B cell (primary cell): Measurements from ENCODE around the gene RUFY1. TPM values are rescaled to one million over a fixed set of nuclear protein-coding genes. Genes with fewer than 3 reads are reported as not detected.

Experiments
- ATAC-seq: fragments of 200-7000 bp; cut with Tn5 transposase; one replicate; pipeline ENCODE4 v1.10.0; 2021; ENCODE audit warnings: low read depth, mild to moderate bottlenecking, moderate number of reproducible peaks, moderate library complexity
- CTCF ChIA-PET: fragments of 350-600 bp; sonication (Branson Sonifier 250); formaldehyde crosslinking; loops from one replicate; lab custom pipeline; 2021; ENCODE audit warnings: antibody characterized with exemption, inconsistent platforms; lab: Charles Lee
- POLR2A ChIA-PET: fragments of 350-600 bp; sonication (Branson Sonifier 250); formaldehyde crosslinking; loops from one replicate; lab custom pipeline; 2021; ENCODE audit warnings: antibody characterized with exemption; lab: Charles Lee
- DNase-seq: peaks from one replicate; pipeline ENCODE4 v3.0.0; 2013
- H2AFZ ChIP-seq: 2 replicates; pipeline ENCODE4 v1.6.1; 2012; ENCODE audit warnings: mild to moderate bottlenecking, low read depth, low read length; ENCODE audit not compliant: insufficient read depth, poor library complexity, severe bottlenecking
- H3K27ac ChIP-seq, 2 donors: 1 replicate in 1 of 2; 2 replicates in 1 of 2; pipeline ENCODE4 v1.5.1; 2012 to 2013; ENCODE audit warnings: low read length in 2 of 2, mild to moderate bottlenecking in 2 of 2, moderate library complexity in 1 of 2
- H3K27me3 ChIP-seq, 4 experiments: fragments of 200-600 bp in 1 of 4; sonication (generic) in 1 of 4; replicated peaks in 1 of 4; 1 replicate in 2 of 4; 2 replicates in 2 of 4; pipeline versions ENCODE4 v1.6.1 to v1.7.0; 2013 to 2016; ENCODE audit warnings: low read length in 3 of 4, mild to moderate bottlenecking in 2 of 4, mixed read lengths in 1 of 4, moderate library complexity in 1 of 4; ENCODE audit not compliant: insufficient read depth in 4 of 4, control insufficient read depth in 3 of 4; ENCODE audit errors: control extremely low read depth in 1 of 4
- H3K36me3 ChIP-seq, 2 experiments: replicated peaks in 1 of 2; 1 replicate in 1 of 2; 2 replicates in 1 of 2; pipeline versions ENCODE4 v1.6.1 to v1.7.1; 2013; ENCODE audit warnings: low read length in 1 of 2; ENCODE audit not compliant: insufficient read depth in 2 of 2, control insufficient read depth in 1 of 2; ENCODE audit errors: control extremely low read depth in 1 of 2, extremely low read depth in 1 of 2
- H3K4me1 ChIP-seq, 2 donors: fragments of 200-600 bp in 1 of 2; sonication (generic) in 1 of 2; 1 replicate in 1 of 2; 2 replicates in 1 of 2; pipeline versions ENCODE4 v1.5.1 to v1.6.1; 2013 to 2017; ENCODE audit warnings: low read length in 2 of 2; ENCODE audit not compliant: control insufficient read depth in 2 of 2, insufficient read depth in 2 of 2
- H3K4me2 ChIP-seq: replicated peaks from 2 replicates; pipeline ENCODE3; 2012; ENCODE audit warnings: mild to moderate bottlenecking, low read depth, low read length; ENCODE audit not compliant: poor library complexity, severe bottlenecking
- H3K4me3 ChIP-seq, 5 experiments: fragments of 200-600 bp in 1 of 5; sonication (generic) in 1 of 5; 1 replicate in 3 of 5; 2 replicates in 2 of 5; pipeline versions ENCODE4 v1.5.1 to v1.7.0; 2011 to 2016; ENCODE audit warnings: low read length in 4 of 5, mild to moderate bottlenecking in 4 of 5, low read depth in 2 of 5, control low read depth in 1 of 5, moderate library complexity in 1 of 5; ENCODE audit not compliant: insufficient read depth in 1 of 5; ENCODE audit errors: control extremely low read depth in 1 of 5, extremely low read depth in 1 of 5
- H3K79me2 ChIP-seq: fragments of 200-600 bp; sonication (generic); one replicate; pipeline ENCODE4 v1.6.0; 2016; ENCODE audit warnings: low read length; ENCODE audit not compliant: control insufficient read depth, insufficient read depth
- H3K9ac ChIP-seq: fragments of 200-600 bp; sonication (generic); 2 replicates; pipeline ENCODE4 v1.6.1; 2017; ENCODE audit warnings: mild to moderate bottlenecking, low read length, moderate library complexity
- H3K9me3 ChIP-seq, 3 donors: one replicate each; pipeline versions ENCODE4 v1.6.1 to v1.7.1; 2013; ENCODE audit warnings: low read length in 2 of 3; ENCODE audit not compliant: control insufficient read depth in 2 of 3, insufficient read depth in 1 of 3; ENCODE audit errors: control extremely low read depth in 1 of 3
- H4K20me1 ChIP-seq: 2 replicates; pipeline ENCODE4 v1.6.0; 2012; ENCODE audit warnings: mild to moderate bottlenecking, low read length; ENCODE audit not compliant: insufficient read depth, control insufficient read depth, poor library complexity, severe bottlenecking
- H3K27ac Mint-ChIP-seq: one replicate; pipeline ENCODE4 v1.8.0; 2021; ENCODE audit warnings: mixed read lengths
- H3K27me3 Mint-ChIP-seq: one replicate; pipeline ENCODE4 v1.8.0; 2021; ENCODE audit warnings: mixed read lengths
- H3K4me1 Mint-ChIP-seq: one replicate; pipeline ENCODE4 v1.8.0; 2021; ENCODE audit warnings: mixed read lengths
- H3K4me3 Mint-ChIP-seq: one replicate; pipeline ENCODE4 v1.8.0; 2021; ENCODE audit warnings: mixed read lengths
- H3K9me3 Mint-ChIP-seq: one replicate; pipeline ENCODE4 v1.8.0; 2022; ENCODE audit warnings: mixed read lengths; ENCODE audit not compliant: insufficient read depth
- EZH2 ChIP-seq: IDR thresholded peaks from 2 replicates; pipeline ENCODE4 v1.6.1; 2012; ENCODE audit warnings: borderline replicate concordance, low read depth, mild to moderate bottlenecking, moderate library complexity, low read length; ENCODE audit not compliant: insufficient read depth, poor library complexity, severe bottlenecking
- WGBS: methylation state at CpG from one replicate; pipeline ENCODE4 v1.1.5; 2013; ENCODE audit warnings: missing lambda C conversion rate; ENCODE audit not compliant: insufficient coverage; 5-methylcytosine and 5-hydroxymethylcytosine counted together
- intact Hi-C: fragments of 100-400 bp; cut with micrococcal nuclease; formaldehyde crosslinking; loops from one replicate; pipeline ENCODE4 v1.10.0; 2022
- polyA plus RNA-seq: library from polyadenylated mRNA; depleted of rRNA; stranded (reverse); fragments of >200 nt; gene quantifications from 2 replicates; pipeline ENCODE4 v1.2.3, GENCODE V29; 2012
- total RNA-seq, 2 donors: library from RNA; stranded (reverse); fragments of 120-200 nt in 1 of 2; gene quantifications; 1 replicate in 1 of 2; 2 replicates in 1 of 2; pipeline versions ENCODE4 v1.2.3 to v1.2.4, GENCODE V29; 2013 to 2022
- TF ChIP-seq, protein P1 (sequence below): fragments of 200-600 bp; IDR thresholded peaks from one replicate; pipeline ENCODE4 v1.8.0; 2022; ENCODE audit warnings: antibody characterized with exemption, mild to moderate bottlenecking

The RUFY1 gene
- total and polyA plus RNA-seq, 2 donors (not counting 1 experiment from before 2014, with no cell fraction given): 38.5 to 99.8 TPM

- Histone ChIP-seq H3K79me2 (no peaks in the 10 kb centered on the region), H2AFZ (no peak overlapping the region), H3K9me3 (no peaks in the 10 kb centered on the region), H3K4me2 (no peak overlapping the region), H3K27me3 (no peaks in the 10 kb centered on the region), H3K27ac (no peak overlapping the region), H3K4me1 (no peaks in the 10 kb centered on the region), H3K4me3 (no peak overlapping the region), H4K20me1 (peaks cover 58% of the 10 kb centered on the region), H3K9ac (no peak overlapping the region), H3K36me3 (peaks cover 15 to 83% of the 10 kb centered on the region in 2 experiments)
- TF ChIP-seq, protein P1, sequence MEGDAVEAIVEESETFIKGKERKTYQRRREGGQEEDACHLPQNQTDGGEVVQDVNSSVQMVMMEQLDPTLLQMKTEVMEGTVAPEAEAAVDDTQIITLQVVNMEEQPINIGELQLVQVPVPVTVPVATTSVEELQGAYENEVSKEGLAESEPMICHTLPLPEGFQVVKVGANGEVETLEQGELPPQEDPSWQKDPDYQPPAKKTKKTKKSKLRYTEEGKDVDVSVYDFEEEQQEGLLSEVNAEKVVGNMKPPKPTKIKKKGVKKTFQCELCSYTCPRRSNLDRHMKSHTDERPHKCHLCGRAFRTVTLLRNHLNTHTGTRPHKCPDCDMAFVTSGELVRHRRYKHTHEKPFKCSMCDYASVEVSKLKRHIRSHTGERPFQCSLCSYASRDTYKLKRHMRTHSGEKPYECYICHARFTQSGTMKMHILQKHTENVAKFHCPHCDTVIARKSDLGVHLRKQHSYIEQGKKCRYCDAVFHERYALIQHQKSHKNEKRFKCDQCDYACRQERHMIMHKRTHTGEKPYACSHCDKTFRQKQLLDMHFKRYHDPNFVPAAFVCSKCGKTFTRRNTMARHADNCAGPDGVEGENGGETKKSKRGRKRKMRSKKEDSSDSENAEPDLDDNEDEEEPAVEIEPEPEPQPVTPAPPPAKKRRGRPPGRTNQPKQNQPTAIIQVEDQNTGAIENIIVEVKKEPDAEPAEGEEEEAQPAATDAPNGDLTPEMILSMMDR: no peak
- TF ChIP-seq EZH2: no peak
- intact Hi-C loops: no loop called here
- ATAC-seq (no peak), DNase-seq (no peak)
- H3K4me3 Mint-ChIP-seq: no peak overlapping the region
- peaks cover 4% of the 10 kb centered on the region for H3K4me1 Mint-ChIP-seq
- H3K9me3 Mint-ChIP-seq: no peaks in the 10 kb centered on the region
- CTCF ChIA-PET: interaction anchor here (1.0 kb wide), 1 partner anchor 9 kb away, joined by 3 read pairs; no protein-coding TSS in a partner anchor
- H3K27ac Mint-ChIP-seq: no peak overlapping the region
- H3K27me3 Mint-ChIP-seq: no peaks in the 10 kb centered on the region
- POLR2A ChIA-PET: interaction anchor here (1.8 kb wide), 1 partner anchor 9 kb away, joined by 5 read pairs; no protein-coding TSS in a partner anchor
Observed at GRCh38 chr5:179610903-179611265, 60.5 kb downstream of the RUFY1 start.

DNA sequence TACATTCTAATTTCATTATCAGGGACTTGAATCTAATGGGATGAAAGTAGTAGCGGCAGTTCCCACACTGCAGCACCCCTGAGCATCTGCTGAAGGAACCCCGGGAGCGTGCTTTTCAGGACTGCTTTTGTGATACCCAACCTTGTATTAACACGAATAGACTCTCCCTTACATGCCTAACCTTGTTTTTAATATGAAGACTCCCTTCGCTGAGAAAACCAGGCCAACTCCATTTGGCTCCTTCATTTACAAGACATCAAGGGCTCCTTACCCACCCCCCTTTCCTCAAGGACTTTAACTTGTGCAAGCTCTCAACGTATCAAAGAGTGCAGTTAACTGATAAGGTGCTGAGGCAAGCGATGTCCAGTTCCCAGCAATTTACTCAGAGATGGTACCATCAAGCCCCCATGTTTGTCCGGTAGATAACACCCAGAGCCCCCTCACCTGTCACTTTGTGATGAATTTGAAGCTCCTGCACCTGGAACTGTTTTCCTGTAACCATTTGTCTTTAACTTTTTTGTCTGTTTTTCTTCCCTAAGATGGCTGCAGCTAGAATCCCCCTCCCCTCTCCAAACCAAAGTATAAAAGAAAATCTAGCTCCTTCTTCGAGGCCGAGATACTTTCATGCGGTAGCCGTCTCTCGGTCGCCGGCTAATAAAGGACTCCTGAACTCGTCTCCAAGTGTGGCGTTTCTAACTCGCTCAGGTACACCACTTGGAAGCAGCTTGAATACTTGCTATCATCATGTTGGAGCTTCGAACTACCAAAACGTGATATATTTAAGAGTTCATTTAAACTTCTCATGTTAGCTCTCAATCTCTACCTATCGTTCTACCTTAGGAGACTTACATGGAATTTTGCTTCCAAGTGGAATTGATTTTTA is 62.5 kb downstream of the RUFY1 start:
- ATAC-seq (no peak), DNase-seq (peak; percentile 32)
- no peaks in the 10 kb centered on the region for H3K4me1 ChIP-seq
- TF ChIP-seq EZH2: no peak
- TF ChIP-seq, protein P1: no peak
- peaks cover 6% of the 10 kb centered on the region for H3K79me2 ChIP-seq
- no peak overlapping the region for H3K4me3 ChIP-seq
- H3K9me3 ChIP-seq: no peaks in the 10 kb centered on the region
- H3K27ac ChIP-seq: no peak overlapping the region
- Mint-ChIP-seq H3K4me1 (peaks cover 12% of the 10 kb centered on the region), H3K27me3 (no peaks in the 10 kb centered on the region), H3K4me3 (no peak overlapping the region), H3K9me3 (no peaks in the 10 kb centered on the region), H3K27ac (peak overlapping the region; percentile 32)
- 96% methylated on average over 17 of the region's 21 CpGs for WGBS
- intact Hi-C loops: no loop called here
- peaks cover 24 to 87% of the 10 kb centered on the region in 2 experiments for H3K36me3 ChIP-seq
- H3K27me3 ChIP-seq: no peaks in the 10 kb centered on the region
- H3K9ac ChIP-seq: no peak overlapping the region
- POLR2A ChIA-PET: no interaction called here
- CTCF ChIA-PET: interaction anchor here (0.9 kb wide), 1 partner anchor 11 kb away, joined by 3 read pairs; the partner anchor contains the start of gene HNRNPH1
- peaks cover 76% of the 10 kb centered on the region for H4K20me1 ChIP-seq
- no peak overlapping the region for H3K4me2 ChIP-seq
- no peak overlapping the region for H2AFZ ChIP-seq
